ENCODE data around the gene ATP2B3. TPM values are rescaled to one million over a fixed set of nuclear protein-coding genes. Genes with fewer than 3 reads are reported as not detected.

The ATP2B3 gene
- total RNA-seq, 2 experiments from 2014 or later: not detected

DNA sequence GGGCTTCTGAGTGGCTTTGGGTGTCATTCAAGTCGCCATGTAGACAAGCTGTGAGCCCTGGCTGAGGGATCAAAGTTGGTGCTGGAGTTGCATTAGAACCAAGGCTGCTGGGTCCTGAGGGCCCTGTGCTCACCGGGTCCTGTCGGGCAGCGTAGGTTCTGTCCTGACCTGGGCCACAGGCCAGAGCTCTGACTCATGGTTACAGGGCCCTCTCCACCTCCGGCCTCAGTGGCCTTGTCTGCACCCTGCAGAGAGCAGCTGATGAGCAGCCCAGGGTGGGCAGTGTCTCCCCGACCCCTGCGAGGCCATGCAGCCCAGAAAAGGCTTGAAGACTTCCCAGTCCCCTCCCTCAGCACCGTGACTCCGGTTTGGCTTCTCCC, 22.5 kb downstream of the ATP2B3 start:
- no peaks in the 10 kb centered on the region for H3K27me3 Mint-ChIP-seq
- H3K4me3 Mint-ChIP-seq: no peak overlapping the region
- ATAC-seq (no peak), DNase-seq (no peak)
- CTCF ChIA-PET: interaction anchor here (0.7 to 3.8 kb wide), 23 partner anchors 9 to 598 kb away, joined by 3 to 96 read pairs (median 4); partner anchors contain the start of gene DUSP9
- H3K27ac Mint-ChIP-seq: no peak overlapping the region
- H3K9me3 Mint-ChIP-seq (ENCODE audit: low read depth): no peaks in the 10 kb centered on the region
- no peaks in the 10 kb centered on the region for H3K4me1 Mint-ChIP-seq
- H3K36me3 Mint-ChIP-seq: no peaks in the 10 kb centered on the region

DNA sequence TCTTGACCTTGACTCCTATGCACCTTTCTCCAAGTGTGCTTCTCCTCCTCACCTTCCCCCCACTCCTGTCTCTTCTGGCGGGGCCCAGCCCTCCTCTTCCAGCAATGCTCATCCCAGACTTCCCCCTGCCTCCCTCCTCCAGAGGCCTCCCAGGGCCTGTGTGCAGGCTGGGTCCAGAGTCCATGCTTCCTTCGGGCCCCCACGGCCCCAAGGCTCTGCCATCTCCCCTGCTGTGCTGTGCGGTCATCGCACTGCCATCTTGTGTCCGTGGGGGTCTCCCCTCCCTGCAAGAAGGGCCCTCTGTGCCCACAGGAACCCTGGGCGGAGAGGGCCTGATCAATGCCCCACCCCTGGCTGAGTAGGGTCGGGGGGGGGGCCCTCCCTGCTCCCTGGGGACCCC, 27.3 kb downstream of the ATP2B3 start:
- Mint-ChIP-seq H3K27ac (no peak overlapping the region), H3K36me3 (no peaks in the 10 kb centered on the region), H3K9me3 (ENCODE audit: low read depth) (no peaks in the 10 kb centered on the region), H3K4me1 (no peaks in the 10 kb centered on the region), H3K4me3 (no peak overlapping the region), H3K27me3 (no peaks in the 10 kb centered on the region)
- CTCF ChIA-PET: interaction anchor here (1.2 kb wide), 1 partner anchor 100 kb away, joined by 3 read pairs; no protein-coding TSS in a partner anchor
- ATAC-seq (no peak), DNase-seq (no peak)

DNA sequence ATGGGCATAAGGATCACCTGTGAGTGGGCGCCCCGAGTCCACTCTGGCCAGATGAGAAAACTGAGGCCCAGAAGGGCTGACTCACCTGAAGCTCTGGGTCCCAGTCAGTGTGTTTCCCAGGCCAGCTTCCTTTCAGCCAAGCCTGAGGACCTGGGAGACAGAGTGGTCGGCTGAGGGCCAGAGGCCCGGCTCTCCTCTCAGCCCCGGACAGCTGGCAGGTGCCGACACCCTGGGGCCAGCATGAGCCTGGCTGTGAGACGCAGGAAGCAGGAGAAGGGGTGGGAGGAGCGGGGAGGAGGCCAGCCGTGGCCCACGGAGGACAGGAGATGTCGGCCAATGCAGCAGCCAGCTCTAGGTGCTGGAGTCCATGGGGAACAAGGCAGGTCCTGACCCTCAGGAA, 28.9 kb downstream of the ATP2B3 start:
- Mint-ChIP-seq H3K36me3 (no peaks in the 10 kb centered on the region), H3K4me3 (no peak overlapping the region), H3K27me3 (no peaks in the 10 kb centered on the region), H3K9me3 (ENCODE audit: low read depth) (no peaks in the 10 kb centered on the region), H3K4me1 (no peaks in the 10 kb centered on the region), H3K27ac (no peak overlapping the region)
- DNase-seq (no peak), ATAC-seq (no peak)
- CTCF ChIA-PET: no interaction called here

DNA sequence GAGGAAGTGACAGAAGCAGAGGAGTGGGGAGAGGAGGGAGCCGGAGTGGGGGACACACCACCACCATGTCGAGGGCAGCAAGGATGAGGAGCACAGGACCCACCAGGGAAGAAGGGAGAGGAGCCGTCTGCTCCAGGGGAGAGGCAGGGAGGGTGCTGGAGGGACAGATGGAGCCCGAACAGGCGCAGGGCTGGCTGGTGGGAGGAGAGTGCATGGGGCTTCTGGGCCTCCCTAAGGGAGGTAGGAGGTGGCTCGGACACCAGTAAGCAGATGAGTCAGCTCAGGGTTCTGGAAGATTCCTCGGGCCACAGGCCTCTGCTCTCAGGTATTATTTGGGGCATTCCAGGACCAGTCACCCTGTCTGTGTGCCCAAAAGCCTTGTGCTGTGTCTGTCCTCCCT, 29.8 kb downstream of the ATP2B3 start:
- no peak overlapping the region for H3K27ac Mint-ChIP-seq

DNA sequence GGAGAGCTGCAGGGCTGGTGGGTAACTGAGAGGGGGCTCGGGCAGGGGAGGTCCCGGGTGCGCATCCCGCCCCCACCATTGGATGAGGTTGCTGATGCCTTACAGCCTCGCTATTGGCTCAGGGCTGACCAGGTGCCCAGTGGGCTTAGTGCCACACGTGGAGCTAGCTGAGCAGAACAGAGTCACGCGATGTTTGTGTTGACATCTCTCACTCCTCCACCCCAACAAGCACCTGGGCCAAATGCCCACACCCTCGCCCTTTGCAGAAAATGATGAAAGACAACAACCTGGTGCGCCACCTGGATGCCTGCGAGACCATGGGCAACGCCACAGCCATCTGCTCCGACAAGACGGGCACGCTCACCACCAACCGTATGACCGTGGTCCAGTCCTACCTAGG, 31.8 kb downstream of the ATP2B3 start:
- H3K9me3 Mint-ChIP-seq (ENCODE audit: low read depth): no peaks in the 10 kb centered on the region
- H3K4me3 Mint-ChIP-seq: no peak overlapping the region
- no peak for ATAC-seq
- no peaks in the 10 kb centered on the region for H3K27me3 Mint-ChIP-seq
- no peaks in the 10 kb centered on the region for H3K4me1 Mint-ChIP-seq
- CTCF ChIA-PET: interaction anchor here (2.9 kb wide), 1 partner anchor 10 kb away, joined by 11 read pairs; no protein-coding TSS in a partner anchor
- H3K27ac Mint-ChIP-seq: no peak overlapping the region
- DNase-seq: no peak
- no peaks in the 10 kb centered on the region for H3K36me3 Mint-ChIP-seq

More for the DNA sequence above, 29.8 kb downstream of the ATP2B3 start:
- Mint-ChIP-seq H3K4me1 (no peaks in the 10 kb centered on the region), H3K4me3 (no peak overlapping the region), H3K36me3 (no peaks in the 10 kb centered on the region), H3K9me3 (ENCODE audit: low read depth) (no peaks in the 10 kb centered on the region), H3K27me3 (no peaks in the 10 kb centered on the region)
- ATAC-seq: no peak
- DNase-seq: no peak
- CTCF ChIA-PET: no interaction called here

DNA sequence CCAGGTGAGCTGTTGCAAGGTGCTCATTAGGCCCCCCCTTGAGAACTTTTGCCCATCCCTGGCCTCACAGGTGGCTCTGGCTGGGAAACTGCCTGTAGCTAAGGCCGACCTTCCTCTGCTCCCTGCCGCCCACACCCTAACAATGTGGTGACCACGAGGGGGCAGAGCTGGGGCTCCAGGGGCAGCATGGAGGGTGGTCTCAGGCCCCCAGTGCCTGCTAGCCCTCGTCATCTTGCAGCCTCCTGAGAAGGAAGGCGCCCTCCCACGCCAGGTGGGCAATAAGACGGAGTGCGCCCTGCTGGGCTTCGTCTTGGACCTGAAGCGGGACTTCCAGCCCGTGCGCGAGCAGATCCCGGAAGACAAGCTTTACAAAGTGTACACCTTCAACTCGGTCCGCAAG, 32.4 kb downstream of the ATP2B3 start:
- CTCF ChIA-PET: interaction anchor here (0.8 to 2.9 kb wide), 2 partner anchors 11 to 119 kb away, joined by 3 to 11 read pairs; no protein-coding TSS in a partner anchor
- H3K9me3 Mint-ChIP-seq (ENCODE audit: low read depth): no peaks in the 10 kb centered on the region
- DNase-seq (no peak), ATAC-seq (no peak)
- no peak overlapping the region for H3K4me3 Mint-ChIP-seq
- no peaks in the 10 kb centered on the region for H3K36me3 Mint-ChIP-seq
- no peaks in the 10 kb centered on the region for H3K27me3 Mint-ChIP-seq
- no peaks in the 10 kb centered on the region for H3K4me1 Mint-ChIP-seq
- H3K27ac Mint-ChIP-seq: no peak overlapping the region

DNA sequence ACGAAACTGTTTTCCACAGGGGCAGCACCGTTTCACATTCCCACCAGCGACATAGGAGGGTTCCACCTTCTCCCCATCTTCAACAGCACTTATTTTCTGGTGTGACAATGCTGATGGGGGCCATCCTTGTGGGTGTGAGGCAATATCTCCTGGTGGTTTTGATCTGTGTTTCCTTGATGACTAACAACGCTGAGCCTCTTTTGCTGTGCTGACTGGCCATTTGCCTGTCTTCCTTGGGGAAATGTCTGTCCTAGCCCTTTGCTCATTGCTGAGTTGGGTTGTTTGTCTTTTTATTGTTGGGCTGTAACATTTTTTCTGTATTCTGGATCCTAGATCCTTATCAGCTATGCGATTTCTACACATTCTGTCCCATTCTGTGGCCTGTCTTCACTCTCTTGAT, 33.7 kb downstream of the ATP2B3 start:
- Mint-ChIP-seq H3K27me3 (no peaks in the 10 kb centered on the region), H3K36me3 (no peaks in the 10 kb centered on the region), H3K4me3 (no peak overlapping the region), H3K4me1 (no peaks in the 10 kb centered on the region), H3K27ac (no peak overlapping the region), H3K9me3 (ENCODE audit: low read depth) (no peaks in the 10 kb centered on the region)
- CTCF ChIA-PET: interaction anchor here (1.0 kb wide), 1 partner anchor 12 kb away, joined by 3 read pairs; no protein-coding TSS in a partner anchor
- DNase-seq: no peak
- no peak for ATAC-seq

DNA sequence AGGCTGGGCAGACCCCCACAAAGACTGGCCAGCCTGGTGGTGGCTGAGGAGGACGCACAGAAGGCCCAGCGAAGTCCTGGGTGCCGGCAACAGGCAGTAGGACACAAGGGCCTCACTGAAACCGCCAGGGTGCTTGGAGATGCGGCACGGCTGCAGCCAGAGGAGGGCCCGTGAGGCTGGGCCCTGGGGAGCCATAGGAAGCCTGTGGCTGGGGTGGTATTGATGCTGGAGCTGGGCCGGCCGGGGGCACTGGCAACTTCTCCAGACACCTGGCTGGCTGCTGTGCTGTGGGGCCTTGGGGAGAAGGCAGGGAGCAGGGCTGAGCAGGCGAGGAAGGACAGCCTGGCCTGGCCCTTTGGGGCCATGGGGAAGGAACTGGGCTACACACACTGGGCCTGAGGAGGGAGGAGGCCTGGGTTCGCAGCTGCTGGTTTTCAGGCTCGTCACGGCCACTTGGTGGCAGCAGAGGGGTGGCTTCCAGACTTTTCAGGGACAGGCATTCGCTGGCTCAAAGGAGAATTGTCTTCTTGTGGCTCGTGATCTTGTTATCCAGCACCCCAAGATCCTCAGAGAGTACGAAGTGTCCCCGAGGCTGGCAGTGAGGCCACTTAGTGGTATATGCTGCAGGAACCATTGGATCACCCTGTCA, 37.2 kb downstream of the ATP2B3 start:
- CTCF ChIA-PET: interaction anchor here (0.7 to 4.4 kb wide), 11 partner anchors 15 to 613 kb away, joined by 3 to 40 read pairs (median 3); partner anchors contain the start of gene DUSP9
- H3K4me3 Mint-ChIP-seq: no peak overlapping the region
- H3K36me3 Mint-ChIP-seq: no peaks in the 10 kb centered on the region
- H3K27ac Mint-ChIP-seq: no peak overlapping the region
- ATAC-seq (peak; percentile 81), DNase-seq (peak; percentile 63)
- H3K9me3 Mint-ChIP-seq (ENCODE audit: low read depth): no peaks in the 10 kb centered on the region
- H3K4me1 Mint-ChIP-seq: no peaks in the 10 kb centered on the region
- no peaks in the 10 kb centered on the region for H3K27me3 Mint-ChIP-seq

DNA sequence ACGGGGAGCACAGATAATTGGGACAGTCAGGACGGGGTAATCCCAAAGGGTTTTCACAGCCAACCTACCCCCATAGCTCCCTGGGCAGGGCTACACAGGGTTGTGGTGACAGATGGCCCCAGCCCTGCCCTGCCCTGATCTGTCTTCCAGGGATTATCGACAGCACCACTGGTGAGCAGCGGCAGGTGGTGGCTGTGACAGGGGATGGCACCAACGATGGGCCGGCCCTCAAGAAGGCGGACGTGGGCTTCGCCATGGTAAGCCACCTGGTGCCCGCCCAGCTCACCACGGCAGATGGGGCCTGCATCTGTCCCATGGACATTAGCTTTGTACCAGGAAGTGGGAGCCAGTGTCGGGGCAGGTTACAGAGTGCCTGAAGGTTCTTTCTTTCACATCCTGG, 39.3 kb downstream of the ATP2B3 start:
- DNase-seq (no peak), ATAC-seq (no peak)
- no peaks in the 10 kb centered on the region for H3K36me3 Mint-ChIP-seq
- H3K27ac Mint-ChIP-seq: no peak overlapping the region
- H3K4me3 Mint-ChIP-seq: no peak overlapping the region
- H3K27me3 Mint-ChIP-seq: no peaks in the 10 kb centered on the region
- CTCF ChIA-PET: interaction anchor here (1.0 to 4.4 kb wide), 5 partner anchors 11 to 110 kb away, joined by 3 to 40 read pairs (median 4); no protein-coding TSS in a partner anchor
- H3K9me3 Mint-ChIP-seq (ENCODE audit: low read depth): no peaks in the 10 kb centered on the region
- H3K4me1 Mint-ChIP-seq: no peaks in the 10 kb centered on the region

DNA sequence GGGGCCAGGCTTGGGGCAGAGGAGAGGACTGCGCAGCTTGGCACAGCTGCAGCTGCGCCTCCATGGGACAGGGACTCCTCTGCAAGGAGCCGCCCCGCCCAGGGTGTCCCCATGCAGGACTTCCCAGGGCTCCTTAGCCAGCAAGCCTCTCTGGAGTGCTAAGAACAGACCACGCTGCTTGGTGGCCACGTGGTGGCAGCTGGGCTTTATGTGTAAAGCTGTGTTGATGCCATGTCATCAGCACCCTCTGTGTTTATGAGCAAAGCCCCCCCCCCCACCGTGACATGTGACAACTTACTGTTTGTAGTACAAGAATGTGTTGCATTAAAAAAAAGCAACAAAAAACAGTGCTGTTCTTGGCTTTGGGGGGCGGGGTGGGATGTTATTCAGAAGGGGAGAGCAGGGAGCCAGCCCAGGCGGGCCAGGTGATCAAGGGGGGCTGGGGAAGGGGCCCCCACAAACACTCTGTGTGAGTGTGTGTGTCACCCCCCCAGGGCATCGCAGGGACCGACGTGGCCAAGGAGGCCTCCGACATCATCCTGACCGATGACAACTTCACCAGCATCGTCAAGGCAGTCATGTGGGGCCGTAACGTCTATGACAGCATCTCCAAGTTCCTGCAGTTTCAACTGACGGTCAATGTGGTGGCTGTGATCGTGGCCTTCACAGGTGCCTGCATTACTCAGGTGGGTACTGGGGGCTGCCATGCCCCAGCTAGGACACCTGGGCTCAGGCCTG, 40.3 kb downstream of the ATP2B3 start:
- no peaks in the 10 kb centered on the region for H3K9me3 Mint-ChIP-seq (ENCODE audit: low read depth)
- no peak overlapping the region for H3K27ac Mint-ChIP-seq
- no peaks in the 10 kb centered on the region for H3K36me3 Mint-ChIP-seq
- ATAC-seq: no peak
- H3K4me3 Mint-ChIP-seq: no peak overlapping the region
- no peaks in the 10 kb centered on the region for H3K27me3 Mint-ChIP-seq
- CTCF ChIA-PET: interaction anchor here (4.4 kb wide), 1 partner anchor 109 kb away, joined by 40 read pairs; no protein-coding TSS in a partner anchor
- DNase-seq: no peak
- H3K4me1 Mint-ChIP-seq: no peaks in the 10 kb centered on the region

DNA sequence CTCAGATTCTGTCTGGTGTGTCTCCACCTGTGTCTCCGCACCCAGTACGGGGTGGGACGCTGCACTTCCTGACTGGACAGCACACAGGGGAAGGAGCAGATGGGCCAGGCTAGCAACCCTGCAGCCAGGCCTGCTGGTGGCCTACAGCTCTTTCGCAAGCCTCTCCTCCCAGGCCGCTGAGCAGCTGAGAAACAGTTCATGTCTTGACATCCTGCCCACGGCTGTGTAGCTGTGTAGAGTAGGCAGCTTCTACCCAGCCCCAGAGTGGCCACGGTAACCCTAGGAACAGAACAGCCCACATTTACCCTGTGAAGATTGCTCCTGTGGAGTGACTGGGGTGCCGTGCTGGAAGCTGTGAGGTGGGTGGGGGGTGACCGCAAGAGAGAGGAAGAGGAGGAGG, 42.6 kb downstream of the ATP2B3 start:
- Mint-ChIP-seq H3K36me3 (no peaks in the 10 kb centered on the region), H3K27ac (no peak overlapping the region), H3K27me3 (no peaks in the 10 kb centered on the region), H3K4me3 (no peak overlapping the region), H3K4me1 (no peaks in the 10 kb centered on the region), H3K9me3 (ENCODE audit: low read depth) (no peaks in the 10 kb centered on the region)
- ATAC-seq: no peak
- CTCF ChIA-PET: interaction anchor here (0.6 kb wide), 1 partner anchor 109 kb away, joined by 3 read pairs; no protein-coding TSS in a partner anchor
- no peak for DNase-seq

DNA sequence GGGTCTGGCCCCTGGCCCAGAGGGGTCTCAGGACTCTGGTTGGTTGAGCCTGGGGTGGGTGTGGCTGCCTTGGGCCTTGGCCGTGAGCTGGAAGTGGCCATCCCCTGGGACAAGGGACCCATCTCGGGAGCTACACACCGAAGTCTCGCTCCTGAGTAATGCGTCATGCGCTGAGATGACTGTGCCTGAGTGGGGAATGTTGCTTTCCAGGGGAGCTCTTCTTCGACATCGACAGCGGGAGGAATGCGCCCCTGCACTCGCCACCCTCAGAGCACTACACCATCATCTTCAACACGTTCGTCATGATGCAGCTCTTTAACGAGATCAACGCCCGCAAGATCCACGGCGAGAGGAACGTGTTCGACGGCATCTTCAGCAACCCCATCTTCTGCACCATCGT, 43.0 kb downstream of the ATP2B3 start:
- H3K36me3 Mint-ChIP-seq: no peaks in the 10 kb centered on the region
- no peaks in the 10 kb centered on the region for H3K4me1 Mint-ChIP-seq
- no peaks in the 10 kb centered on the region for H3K27me3 Mint-ChIP-seq
- H3K4me3 Mint-ChIP-seq: no peak overlapping the region
- no peak for DNase-seq
- CTCF ChIA-PET: no interaction called here
- H3K9me3 Mint-ChIP-seq (ENCODE audit: low read depth): no peaks in the 10 kb centered on the region
- no peak overlapping the region for H3K27ac Mint-ChIP-seq
- ATAC-seq: no peak

DNA sequence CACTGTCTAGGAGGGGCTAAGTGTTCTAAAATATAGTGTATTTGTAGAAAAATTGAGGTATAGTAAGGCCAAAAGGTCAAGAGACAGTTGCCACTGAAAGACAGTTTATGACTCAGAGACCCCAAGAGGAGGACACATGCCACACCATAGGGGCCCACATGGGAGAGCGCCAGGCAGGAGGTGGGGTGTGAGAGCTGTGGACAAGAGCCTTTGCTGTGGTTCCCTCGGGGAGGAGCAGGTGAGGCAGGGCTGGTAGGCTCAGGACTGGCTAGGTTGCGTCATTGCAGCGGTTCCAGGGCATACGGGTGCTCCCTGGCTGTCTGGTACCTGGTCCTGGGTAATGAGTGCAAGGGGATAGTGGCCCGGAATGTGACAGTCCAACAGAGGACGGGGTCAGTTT, 43.9 kb downstream of the ATP2B3 start:
- no peaks in the 10 kb centered on the region for H3K9me3 Mint-ChIP-seq (ENCODE audit: low read depth)
- no peaks in the 10 kb centered on the region for H3K36me3 Mint-ChIP-seq
- DNase-seq (no peak), ATAC-seq (no peak)
- H3K27me3 Mint-ChIP-seq: no peaks in the 10 kb centered on the region
- no peaks in the 10 kb centered on the region for H3K4me1 Mint-ChIP-seq
- H3K4me3 Mint-ChIP-seq: no peak overlapping the region
- no peak overlapping the region for H3K27ac Mint-ChIP-seq
- CTCF ChIA-PET: no interaction called here

DNA sequence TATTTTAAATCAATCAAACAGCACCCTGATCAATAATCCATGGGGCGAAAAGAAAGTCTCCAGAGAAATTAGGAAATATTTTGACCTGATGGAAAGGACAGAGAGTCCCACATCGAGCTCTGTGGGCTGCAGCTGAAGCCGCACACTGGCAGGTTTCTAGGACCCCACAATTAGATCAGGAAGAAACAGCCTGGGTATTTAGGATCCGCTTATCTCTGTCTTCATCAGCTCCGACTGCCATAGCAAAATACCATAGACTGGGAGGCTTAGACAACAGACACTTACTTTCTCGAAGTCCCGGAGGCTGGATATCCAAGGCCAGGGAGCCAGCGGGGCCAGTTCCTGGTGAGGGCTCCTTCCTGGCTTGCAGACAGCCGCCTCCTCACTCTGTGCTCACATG, 45.1 kb downstream of the ATP2B3 start:
- no peaks in the 10 kb centered on the region for H3K9me3 Mint-ChIP-seq (ENCODE audit: low read depth)
- no peaks in the 10 kb centered on the region for H3K36me3 Mint-ChIP-seq
- no peak overlapping the region for H3K4me3 Mint-ChIP-seq
- no peak for DNase-seq
- no peaks in the 10 kb centered on the region for H3K27me3 Mint-ChIP-seq
- CTCF ChIA-PET: interaction anchor here (0.7 kb wide), 1 partner anchor 105 kb away, joined by 3 read pairs; no protein-coding TSS in a partner anchor
- no peak overlapping the region for H3K27ac Mint-ChIP-seq
- no peak for ATAC-seq
- no peaks in the 10 kb centered on the region for H3K4me1 Mint-ChIP-seq
